Liver (tissue), 3 donors: ENCODE measurements around the gene CRK.

Source experiments
- CTCF ChIP-seq: fragments of 150-350 bp; IDR thresholded peaks from 2 replicates; pipeline ENCODE4 v1.5.1; 2017; ENCODE audit warnings: improper control_type of control experiment, low read depth, low read length; ENCODE audit not compliant: missing input control
- MAX ChIP-seq: IDR thresholded peaks from 2 replicates; pipeline ENCODE4 v1.6.1; 2016; ENCODE audit warnings: antibody characterized with exemption
- TAF1 ChIP-seq: conservative IDR thresholded peaks from 2 replicates; pipeline ENCODE4 v1.6.1; 2016; ENCODE audit warnings: antibody characterized with exemption, mild to moderate bottlenecking
- donor health status: healthy.
- donor health status: healthy.

- TF ChIP-seq MAX, result no peak
- no peak for TF ChIP-seq CTCF
- TF ChIP-seq TAF1, result no peak
These were observed 65.3 kb downstream of the CRK start for GRCh38 chr17:1390432-1391367.
